GM11168 (cell line): ENCODE results near the gene HSPB7.
"Not testable (repeated sequence)": the region's sequence is repeated elsewhere in the genome, so short reads cannot be mapped to it uniquely, and the experiment has no call there.

Experiments used
- in situ Hi-C: fragments of 300-500 bp; cut with MboI; formaldehyde crosslinking; loops from one replicate; pipeline ENCODE4 v1.12.0; 2022; ENCODE audit warnings: low sequenced_read_pairs; ENCODE audit not compliant: unreplicated experiment

The HSPB7 gene

GRCh38 chr1:16053781-16054502 lies 36.1 kb upstream of the HSPB7 start:
- in situ Hi-C loops = no loop called here

GRCh38 chr1:16051949-16052348 lies 34.1 kb upstream of the HSPB7 start:
- in situ Hi-C loops = not testable (repeated sequence)

- in situ Hi-C loops = no loop called here
Observed at GRCh38 chr1:16051039-16051438, 33.2 kb upstream of the HSPB7 start.

GRCh38 chr1:16050328-16050727 lies 32.5 kb upstream of the HSPB7 start:
- in situ Hi-C loops = no loop called here

GRCh38 chr1:16048573-16049189 lies 30.8 kb upstream of the HSPB7 start:
- in situ Hi-C loops = no loop called here

GRCh38 chr1:16047791-16048475 lies 30.1 kb upstream of the HSPB7 start:
- in situ Hi-C loops = no loop called here

- in situ Hi-C loops = no loop called here
Observed at GRCh38 chr1:16046842-16047241, 29.0 kb upstream of the HSPB7 start.

GRCh38 chr1:16043950-16044349 lies 26.1 kb upstream of the HSPB7 start:
- in situ Hi-C loops = no loop called here

GRCh38 chr1:16043521-16043920 lies 25.7 kb upstream of the HSPB7 start, which contains the start of gene CLCNKB:
Gene CLCNKB (plus strand): TSS chr1:16043782. CDS start chr1:16044493, 711 bp downstream.
- in situ Hi-C loops = no loop called here

- in situ Hi-C loops = not testable (repeated sequence)
Observed at GRCh38 chr1:16042654-16043053, 24.8 kb upstream of the HSPB7 start.

- in situ Hi-C loops = no loop called here
Observed at GRCh38 chr1:16042096-16042495, 24.3 kb upstream of the HSPB7 start.

- in situ Hi-C loops = no loop called here
Observed at GRCh38 chr1:16041200-16041599, 23.4 kb upstream of the HSPB7 start.

- in situ Hi-C loops = not testable (repeated sequence)
Observed at GRCh38 chr1:16039871-16040270, 22.0 kb upstream of the HSPB7 start.

- in situ Hi-C loops = no loop called here
Observed at GRCh38 chr1:16038620-16038912, 20.7 kb upstream of the HSPB7 start.

- in situ Hi-C loops = not testable (repeated sequence)
Observed at GRCh38 chr1:16036461-16036860, 18.6 kb upstream of the HSPB7 start.

- in situ Hi-C loops = not testable (repeated sequence)
Observed at GRCh38 chr1:16033103-16033632, 15.3 kb upstream of the HSPB7 start.

- in situ Hi-C loops = no loop called here
Observed at GRCh38 chr1:16032388-16033102, 14.7 kb upstream of the HSPB7 start.

- in situ Hi-C loops = no loop called here
Observed at GRCh38 chr1:16031551-16031950, 13.7 kb upstream of the HSPB7 start.

GRCh38 chr1:16029288-16029687 lies 11.4 kb upstream of the HSPB7 start:
- in situ Hi-C loops = no loop called here

- in situ Hi-C loops = not testable (repeated sequence)
Observed at GRCh38 chr1:16029003-16029268, 11.1 kb upstream of the HSPB7 start.
